HG03103 (cell line): ENCODE results near the gene ACSL6.
A peak's percentile ranks its signal among the peaks of the same experiment; 100 is the strongest.

Source experiments
- ATAC-seq: cut with Tn5 transposase; IDR thresholded peaks from one replicate; pipeline ENCODE4 v1.9.1; 2021; ENCODE audit warnings: low read depth; ENCODE audit not compliant: unreplicated experiment

The ACSL6 gene

DNA sequence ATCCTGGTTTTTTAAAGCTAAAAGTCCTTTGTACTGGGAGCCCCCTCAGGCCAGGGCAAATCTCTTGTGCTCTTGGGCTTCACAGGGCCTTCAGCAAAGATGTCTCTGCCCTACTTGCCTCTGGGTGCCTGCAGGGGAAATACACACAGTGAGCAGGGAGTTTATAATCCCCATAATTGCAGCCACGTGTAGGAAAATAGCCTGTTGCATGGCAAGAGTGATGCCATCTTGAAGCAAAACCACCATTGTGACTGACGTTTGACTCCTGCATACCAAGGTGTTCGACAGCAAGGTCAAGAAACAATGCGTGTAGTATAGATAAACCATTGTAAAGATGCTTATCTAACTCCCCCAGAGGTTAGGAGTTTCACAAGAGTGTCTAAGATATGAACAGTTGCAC, 37.6 kb upstream of the ACSL6 start:
- ATAC-seq = no peak

DNA sequence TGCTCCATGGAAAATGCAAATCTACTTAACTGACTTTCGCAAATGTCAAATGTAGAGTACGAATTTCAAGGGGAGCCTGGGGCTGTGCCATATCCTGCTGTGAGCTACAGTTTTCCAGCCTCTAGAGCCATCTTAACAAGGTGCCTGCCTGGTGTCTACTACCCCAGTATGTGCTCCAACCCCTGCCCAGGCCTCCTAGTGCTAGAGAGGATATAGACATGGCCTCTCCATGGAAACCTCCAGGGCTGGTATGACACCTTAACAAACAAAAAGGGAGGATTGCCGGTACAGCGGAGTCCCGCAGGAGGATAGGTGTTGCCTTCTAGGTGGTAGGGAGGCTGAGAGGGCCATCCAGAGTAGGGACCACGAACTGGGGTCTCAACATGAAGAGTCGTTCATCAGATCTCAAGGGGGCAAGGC, 35.4 kb upstream of the ACSL6 start:
- ATAC-seq = no peak

DNA sequence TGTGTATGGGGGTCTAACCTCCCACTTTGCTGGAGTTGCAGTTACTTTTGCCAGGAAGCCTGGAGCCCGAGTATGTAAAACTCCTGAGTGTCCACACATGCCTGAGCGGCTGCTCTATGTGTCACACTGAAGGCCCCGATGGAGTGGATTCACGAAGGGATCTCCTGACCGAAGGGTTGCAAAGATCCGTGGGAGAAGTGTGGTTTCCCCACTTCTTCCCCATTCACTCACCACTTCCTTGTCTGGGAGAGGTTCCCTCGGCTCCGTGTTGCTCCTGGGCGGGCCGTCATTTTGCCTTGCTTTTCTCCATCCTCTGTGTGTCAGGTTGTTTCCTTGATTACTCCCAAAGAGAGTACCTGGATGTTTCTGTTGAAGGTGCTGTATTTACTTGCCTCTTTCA, 32.7 kb upstream of the ACSL6 start:
- ATAC-seq = no peak

GRCh38 chr5:132037353-132037752, 25.9 kb upstream of the ACSL6 start:
- ATAC-seq = no peak

DNA sequence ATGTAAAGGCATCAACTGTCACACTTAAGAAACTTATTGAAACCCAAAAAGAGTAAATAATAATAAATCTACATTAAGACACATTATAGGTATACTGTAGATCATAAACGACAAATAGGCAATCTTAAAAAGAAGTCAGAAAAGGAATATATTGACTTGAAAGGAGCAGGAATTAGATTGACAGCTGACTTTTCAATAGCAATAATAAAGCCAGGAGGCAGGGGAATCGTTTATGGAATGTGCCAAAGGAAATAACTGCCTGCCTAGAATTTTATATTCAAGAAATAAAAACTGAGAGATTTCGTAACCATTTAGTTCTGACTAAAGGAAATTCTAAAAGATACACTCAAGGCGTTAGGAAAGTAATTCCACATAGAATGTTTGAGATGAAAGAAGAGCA, 21.7 kb upstream of the ACSL6 start:
- no peak for ATAC-seq

GRCh38 chr5:132032196-132032595, 20.7 kb upstream of the ACSL6 start:
- ATAC-seq = no peak

DNA sequence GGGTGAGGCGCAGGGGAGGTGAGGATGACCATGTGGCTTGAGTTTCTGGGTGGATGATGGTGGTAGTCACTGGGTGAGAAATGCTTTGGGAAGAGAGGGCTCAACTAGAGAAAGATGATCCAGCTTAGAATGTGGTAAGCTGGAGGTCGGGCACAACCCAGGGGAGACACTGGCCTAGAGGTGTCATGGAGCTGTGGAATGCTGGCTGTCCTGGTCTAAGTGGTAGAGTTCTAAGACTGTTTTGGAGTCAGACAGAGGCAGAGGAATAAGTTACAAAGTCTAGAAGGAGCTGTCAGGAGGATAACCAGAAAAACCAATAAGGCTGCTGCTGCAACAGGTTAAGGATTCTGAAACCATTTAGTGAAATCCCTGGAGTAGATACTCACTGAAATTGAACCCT, 19.2 kb upstream of the ACSL6 start:
- no peak for ATAC-seq

- ATAC-seq = no peak
These were observed 18.3 kb upstream of the ACSL6 start for GRCh38 chr5:132029609-132030330.

- no peak for ATAC-seq
These were observed 15.6 kb upstream of the ACSL6 start for GRCh38 chr5:132027027-132027426.

- no peak for ATAC-seq
These were observed 15.1 kb upstream of the ACSL6 start for GRCh38 chr5:132026516-132027008.

GRCh38 chr5:132025403-132025971, 14.0 kb upstream of the ACSL6 start:
- no peak for ATAC-seq

- ATAC-seq = no peak
These were observed 13.4 kb upstream of the ACSL6 start for GRCh38 chr5:132024789-132025402.

DNA sequence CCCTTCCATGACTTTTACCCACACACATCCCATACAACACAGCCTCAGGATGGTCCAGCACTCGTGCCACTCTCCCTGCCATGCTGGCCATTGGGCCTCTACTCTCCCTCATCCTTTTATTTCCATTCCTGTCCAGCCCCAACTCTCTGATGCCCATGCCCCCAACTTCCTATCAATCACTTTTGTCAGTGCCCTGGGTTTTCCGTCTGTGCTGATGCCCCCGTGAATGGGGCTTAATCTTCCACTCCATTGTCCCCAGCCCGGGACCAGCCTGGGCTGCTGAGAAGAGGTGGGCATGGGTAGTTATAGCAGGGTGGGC, 12.6 kb upstream of the ACSL6 start:
- no peak for ATAC-seq

GRCh38 chr5:132023258-132024116, 12.0 kb upstream of the ACSL6 start:
- no peak for ATAC-seq

DNA sequence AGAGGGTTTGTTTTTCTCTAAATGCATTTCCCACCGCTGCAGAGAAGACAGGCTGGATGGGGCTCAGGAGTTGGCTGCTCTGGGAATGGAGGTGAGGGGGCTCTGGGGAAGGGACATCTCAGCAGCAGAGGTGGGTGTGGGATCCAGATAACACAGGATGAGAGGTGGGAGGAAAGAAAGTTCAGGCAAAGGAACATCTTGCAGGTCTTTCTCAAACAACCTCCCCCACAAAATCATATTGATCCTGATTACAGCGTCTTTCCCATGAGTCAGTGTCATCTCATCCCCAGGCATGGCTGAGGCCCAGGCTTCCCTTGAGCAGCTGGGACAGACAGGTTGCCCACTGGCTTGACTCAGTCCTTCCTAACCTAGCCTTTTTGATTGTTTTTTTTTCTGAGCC, 11.3 kb upstream of the ACSL6 start:
- ATAC-seq = no peak

- no peak for ATAC-seq
These were observed 10.2 kb upstream of the ACSL6 start for GRCh38 chr5:132021654-132022053.

GRCh38 chr5:132020568-132021339, 9.3 kb upstream of the ACSL6 start:
- peak; percentile 8 for ATAC-seq

GRCh38 chr5:132019857-132020555, 8.5 kb upstream of the ACSL6 start:
- ATAC-seq = peak; percentile 88

GRCh38 chr5:132019337-132019736, 7.9 kb upstream of the ACSL6 start:
- peak; percentile 35 for ATAC-seq
